Right cardiac atrium (tissue), 5 donors: Measurements from ENCODE around the gene HYDIN. TPM values are rescaled to one million over a fixed set of nuclear protein-coding genes. Genes with fewer than 3 reads are reported as not detected.
A peak's percentile ranks its signal among the peaks of the same experiment; 100 is the strongest.

Source experiments
- ATAC-seq, 2 donors: fragments of 200-7000 bp; cut with Tn5 transposase; one replicate each; pipeline versions ENCODE4 v1.8.0 to v1.9.1; 2020; ENCODE audit warnings: moderate library complexity in 2 of 2, mild to moderate bottlenecking in 1 of 2
- DNase-seq, 3 donors: peaks; one replicate each; pipeline ENCODE4 v3.0.0-alpha.2; 2020
- H3K27ac ChIP-seq: one replicate; pipeline ENCODE4 v1.5.1; 2013; ENCODE audit warnings: mild to moderate bottlenecking, low read length, control low read depth, moderate library complexity
- H3K27me3 ChIP-seq: one replicate; pipeline ENCODE4 v1.6.1; 2013; ENCODE audit not compliant: control insufficient read depth, insufficient read depth
- H3K4me1 ChIP-seq: one replicate; pipeline ENCODE4 v1.6.1; 2013; ENCODE audit warnings: low read length; ENCODE audit not compliant: control insufficient read depth, insufficient read depth
- H3K4me3 ChIP-seq: one replicate; pipeline ENCODE4 v1.5.1; 2013; ENCODE audit warnings: low read length, control low read depth
- H3K9me3 ChIP-seq: one replicate; pipeline ENCODE4 v1.6.1; 2013; ENCODE audit warnings: low read length; ENCODE audit not compliant: control insufficient read depth
- WGBS: extraction: QIAGEN DNeasy Blood & Tissue Kit; methylation state at CpG from one replicate; pipeline ENCODE4 v1.1.7; 2013; 5-methylcytosine and 5-hydroxymethylcytosine counted together
- intact Hi-C, 4 donors: fragments of 100-400 bp; cut with DNase I; formaldehyde crosslinking; loops; one replicate each; pipeline versions ENCODE4 v1.11.0 to v1.14.0; 2022 to 2023
- polyA plus RNA-seq: library from polyadenylated mRNA; stranded (reverse); fragments of 200-250 nt; gene quantifications from one replicate; pipeline ENCODE4 v1.2.3, GENCODE V29; 2013
- total RNA-seq, 4 donors: library from RNA; stranded (reverse); fragmentation: NEBNext Ultra II Directional; extraction: Animal tissue kit (Norgen Biotek cat#: 25700); gene quantifications; one replicate each; pipeline ENCODE4 v1.2.1, GENCODE V29; 2021
- donor health status: healthy with polysubstance abuse.
- donor health status: DM: no; HTN: yes; CAD: no.
- donor health status: DM: no; HTN: no; CAD: no.
- donor health status: DM: no; HTN: yes; CAD: no; lungs with severe emphysema.
- donor health status: DM: yes; HTN: yes; CAD: no.

HYDIN gene
- total and polyA plus RNA-seq, 5 donors = 0.57 to 2.3 (median 2.1) TPM

GRCh38 chr16:70782237-70782636, 448.3 kb downstream of the HYDIN start:
- no peaks in the 10 kb centered on the region for H3K9me3 ChIP-seq
- no peak overlapping the region for H3K27ac ChIP-seq

GRCh38 chr16:70781800-70782199, 448.7 kb downstream of the HYDIN start:
- Histone ChIP-seq H3K27ac (no peak overlapping the region), H3K4me3 (no peak overlapping the region), H3K9me3 (no peaks in the 10 kb centered on the region), H3K4me1 (no peaks in the 10 kb centered on the region), H3K27me3 (no peaks in the 10 kb centered on the region)
- ATAC-seq (peak in 1 of 2 donors; percentile 18), DNase-seq (peak; percentile 58 to 83 (median 75))
- intact Hi-C loops = no loop called here
- 83% methylated on average over 14 of the region's 14 CpGs for WGBS

More at GRCh38 chr16:70782237-70782636, 448.3 kb downstream of the HYDIN start:
- WGBS = 92% methylated on average over 3 of the region's 3 CpGs
- H3K4me1 ChIP-seq = no peaks in the 10 kb centered on the region
- DNase-seq = no peak
- no peak for ATAC-seq
- intact Hi-C loops = no loop called here
- no peaks in the 10 kb centered on the region for H3K27me3 ChIP-seq
- H3K4me3 ChIP-seq = no peak overlapping the region

- DNase-seq (no peak), ATAC-seq (no peak)
- no peaks in the 10 kb centered on the region for H3K4me1 ChIP-seq
- H3K27ac ChIP-seq = no peak overlapping the region
- 96% methylated on average over 10 of the region's 10 CpGs for WGBS
- intact Hi-C loops = no loop called here
- no peaks in the 10 kb centered on the region for H3K9me3 ChIP-seq
- no peak overlapping the region for H3K4me3 ChIP-seq
- H3K27me3 ChIP-seq = no peaks in the 10 kb centered on the region
These were observed 450.0 kb downstream of the HYDIN start for GRCh38 chr16:70780546-70780945.

- DNase-seq (no peak), ATAC-seq (no peak)
- Histone ChIP-seq H3K9me3 (no peaks in the 10 kb centered on the region), H3K4me1 (no peaks in the 10 kb centered on the region), H3K27ac (no peak overlapping the region), H3K4me3 (no peak overlapping the region), H3K27me3 (no peaks in the 10 kb centered on the region)
- 81% methylated on average over 1 of the region's 1 CpG for WGBS
- intact Hi-C loops = loop anchor here in 1 of 4 donors (10.0 kb wide), 1 partner anchor 95 kb away; the partner anchor contains the start of gene MTSS2
These were observed 451.2 kb downstream of the HYDIN start for GRCh38 chr16:70779361-70779760.

GRCh38 chr16:70778901-70779309, 451.6 kb downstream of the HYDIN start:
- Histone ChIP-seq H3K4me3 (no peak overlapping the region), H3K27me3 (no peaks in the 10 kb centered on the region), H3K4me1 (no peaks in the 10 kb centered on the region), H3K9me3 (no peaks in the 10 kb centered on the region), H3K27ac (no peak overlapping the region)
- DNase-seq (peak; percentile 34 to 86 (median 83)), ATAC-seq (peak; percentile 69 to 81)
- WGBS = 39% methylated on average over 8 of the region's 8 CpGs
- intact Hi-C loops = loop anchor here in 1 of 4 donors (10.0 kb wide), 1 partner anchor 94 kb away; the partner anchor contains the start of gene MTSS2

GRCh38 chr16:70777973-70778406, 452.5 kb downstream of the HYDIN start:
- Histone ChIP-seq H3K27me3 (no peaks in the 10 kb centered on the region), H3K4me3 (no peak overlapping the region), H3K27ac (no peak overlapping the region), H3K4me1 (no peaks in the 10 kb centered on the region), H3K9me3 (no peaks in the 10 kb centered on the region)
- intact Hi-C loops = loop anchor here in 1 of 4 donors (10.0 kb wide), 1 partner anchor 93 kb away; the partner anchor contains the start of gene MTSS2
- DNase-seq (no peak), ATAC-seq (no peak)
- WGBS = 89% methylated on average over 8 of the region's 8 CpGs

- intact Hi-C loops = loop anchor here in 1 of 4 donors (10.0 kb wide), 1 partner anchor 93 kb away; the partner anchor contains the start of gene MTSS2
- H3K27ac ChIP-seq = no peak overlapping the region
These were observed 453.0 kb downstream of the HYDIN start for GRCh38 chr16:70777496-70777895.

GRCh38 chr16:70775399-70775798, 455.1 kb downstream of the HYDIN start:
- no peaks in the 10 kb centered on the region for H3K27me3 ChIP-seq
- peaks cover 2% of the 10 kb centered on the region for H3K4me1 ChIP-seq
- no peak for ATAC-seq
- intact Hi-C loops = loop anchor here in 1 of 4 donors (10.0 kb wide), 1 partner anchor 91 kb away; the partner anchor contains the start of gene MTSS2
- WGBS = 94% methylated on average over 4 of the region's 4 CpGs
- no peaks in the 10 kb centered on the region for H3K9me3 ChIP-seq
- no peak overlapping the region for H3K4me3 ChIP-seq
- no peak for DNase-seq
- H3K27ac ChIP-seq = no peak overlapping the region

More at GRCh38 chr16:70777496-70777895, 453.0 kb downstream of the HYDIN start:
- Histone ChIP-seq H3K9me3 (no peaks in the 10 kb centered on the region), H3K4me1 (no peaks in the 10 kb centered on the region), H3K27me3 (no peaks in the 10 kb centered on the region), H3K4me3 (no peak overlapping the region)
- ATAC-seq (no peak), DNase-seq (no peak)
- WGBS = 92% methylated on average over 9 of the region's 9 CpGs

- DNase-seq = no peak
- Histone ChIP-seq H3K27me3 (no peaks in the 10 kb centered on the region), H3K4me3 (no peak overlapping the region), H3K27ac (no peak overlapping the region), H3K4me1 (peaks cover 2% of the 10 kb centered on the region), H3K9me3 (no peaks in the 10 kb centered on the region)
- WGBS = 93% methylated on average over 13 of the region's 13 CpGs
- intact Hi-C loops = loop anchor here in 1 of 4 donors (10.0 kb wide), 1 partner anchor 89 kb away; the partner anchor contains the start of gene MTSS2
- no peak for ATAC-seq
These were observed 456.3 kb downstream of the HYDIN start for GRCh38 chr16:70774261-70774660.

- Histone ChIP-seq H3K27ac (no peak overlapping the region), H3K4me1 (peaks cover 2% of the 10 kb centered on the region), H3K27me3 (no peaks in the 10 kb centered on the region), H3K9me3 (no peaks in the 10 kb centered on the region), H3K4me3 (no peak overlapping the region)
- DNase-seq (no peak), ATAC-seq (no peak)
- 84% methylated on average over 1 of the region's 1 CpG for WGBS
- intact Hi-C loops = loop anchor here in 1 of 4 donors (10.0 kb wide), 1 partner anchor 88 kb away; the partner anchor contains the start of gene MTSS2
These were observed 458.0 kb downstream of the HYDIN start for GRCh38 chr16:70772493-70772892.

- peak in 2 of 3 donors; percentile 77 to 81 for DNase-seq
- ATAC-seq = peak; percentile 67 to 78
- 41% methylated on average over 15 of the region's 15 CpGs for WGBS
- H3K27me3 ChIP-seq = no peaks in the 10 kb centered on the region
- no peaks in the 10 kb centered on the region for H3K9me3 ChIP-seq
- H3K27ac ChIP-seq = no peak overlapping the region
- no peak overlapping the region for H3K4me3 ChIP-seq
- H3K4me1 ChIP-seq = peaks cover 2% of the 10 kb centered on the region
- intact Hi-C loops = loop anchor here in 2 of 4 donors (2.0 to 10.0 kb wide), 2 partner anchors 86 to 90 kb away; partner anchors contain the start of gene MTSS2 (in 1 of the 2)
These were observed 459.6 kb downstream of the HYDIN start for GRCh38 chr16:70770626-70771552.
